Liver (tissue), 9 donors: ENCODE measurements around the gene ALPK3. TPM values are rescaled to one million over a fixed set of nuclear protein-coding genes. Genes with fewer than 3 reads are reported as not detected.

Source experiments
- DNase-seq: peaks from one replicate; pipeline ENCODE4 v3.0.0-alpha.2; 2017; ENCODE audit warnings: low spot score
- H3K27ac ChIP-seq, 2 donors: one replicate each; pipeline ENCODE4 v1.7.0; 2013; ENCODE audit warnings: inconsistent platforms in 2 of 2, low read length in 2 of 2, control low read depth in 1 of 2, low read depth in 1 of 2, mild to moderate bottlenecking in 1 of 2
- H3K27me3 ChIP-seq, 4 donors: one replicate each; pipeline versions ENCODE4 v1.6.1 to v1.7.0; 2013; ENCODE audit warnings: low read length in 3 of 4, inconsistent platforms in 1 of 4, mild to moderate bottlenecking in 1 of 4, moderate library complexity in 1 of 4; ENCODE audit not compliant: control insufficient read depth in 4 of 4, insufficient read depth in 4 of 4
- H3K36me3 ChIP-seq, 4 donors: one replicate each; pipeline versions ENCODE4 v1.6.1 to v1.7.0; 2013; ENCODE audit warnings: low read length in 3 of 4, mild to moderate bottlenecking in 3 of 4, low read depth in 1 of 4, moderate library complexity in 1 of 4; ENCODE audit not compliant: control insufficient read depth in 4 of 4, insufficient read depth in 3 of 4
- H3K4me1 ChIP-seq, 4 donors: one replicate each; pipeline versions ENCODE4 v1.6.1 to v1.7.0; 2013; ENCODE audit warnings: low read length in 3 of 4, mild to moderate bottlenecking in 3 of 4, moderate library complexity in 1 of 4; ENCODE audit not compliant: control insufficient read depth in 4 of 4, insufficient read depth in 4 of 4
- H3K4me3 ChIP-seq, 3 donors: one replicate each; pipeline versions ENCODE4 v1.6.1 to v1.7.0; 2013; ENCODE audit warnings: low read length in 3 of 3, control low read depth in 1 of 3, low read depth in 1 of 3, mild to moderate bottlenecking in 1 of 3
- H3K9ac ChIP-seq, 2 donors: one replicate each; pipeline ENCODE4 v1.7.0; 2013; ENCODE audit warnings: low read length in 2 of 2, mild to moderate bottlenecking in 2 of 2, moderate library complexity in 2 of 2, control low read depth in 1 of 2, low read depth in 1 of 2
- H3K9me3 ChIP-seq, 4 donors: one replicate each; pipeline versions ENCODE4 v1.6.1 to v1.7.0; 2013; ENCODE audit warnings: low read length in 3 of 4; ENCODE audit not compliant: control insufficient read depth in 4 of 4
- ATF3 ChIP-seq: IDR thresholded peaks from 2 replicates; pipeline ENCODE4 v1.6.1; 2016; ENCODE audit warnings: antibody characterized with exemption
- CTCF ChIP-seq: fragments of 150-350 bp; IDR thresholded peaks from 2 replicates; pipeline ENCODE4 v1.5.1; 2017; ENCODE audit warnings: improper control_type of control experiment, low read depth, low read length; ENCODE audit not compliant: missing input control
- FOXA1 ChIP-seq: IDR thresholded peaks from 2 replicates; pipeline ENCODE4 v1.6.1; 2016; ENCODE audit warnings: antibody characterized with exemption
- FOXA2 ChIP-seq: IDR thresholded peaks from 2 replicates; pipeline ENCODE4 v1.6.1; 2016; ENCODE audit warnings: antibody characterized with exemption
- GABPA ChIP-seq, 2 donors: IDR thresholded peaks in 1 of 2; conservative IDR thresholded peaks in 1 of 2; 2 replicates each; pipeline ENCODE4 v1.6.1; 2016; ENCODE audit warnings: antibody characterized with exemption in 2 of 2, mild to moderate bottlenecking in 1 of 2, moderate library complexity in 1 of 2
- HNF4G ChIP-seq: IDR thresholded peaks from 2 replicates; pipeline ENCODE4 v1.6.1; 2016; ENCODE audit warnings: antibody characterized with exemption
- JUND ChIP-seq, 2 donors: IDR thresholded peaks; 2 replicates each; pipeline ENCODE4 v1.6.1; 2016; ENCODE audit warnings: antibody characterized with exemption in 2 of 2
- NR2F2 ChIP-seq: IDR thresholded peaks from 2 replicates; pipeline ENCODE4 v1.6.1; 2016; ENCODE audit warnings: antibody characterized with exemption
- RAD21 ChIP-seq, 2 donors: IDR thresholded peaks; 2 replicates each; pipeline ENCODE4 v1.6.1; 2016; ENCODE audit warnings: antibody characterized with exemption in 2 of 2, mild to moderate bottlenecking in 2 of 2
- REST ChIP-seq: IDR thresholded peaks from 2 replicates; pipeline ENCODE4 v1.6.1; 2016; ENCODE audit warnings: antibody characterized with exemption, mild to moderate bottlenecking
- RXRA ChIP-seq, 2 donors: IDR thresholded peaks; 2 replicates each; pipeline ENCODE4 v1.6.1; 2017 to 2018; ENCODE audit warnings: antibody characterized with exemption in 2 of 2, mild to moderate bottlenecking in 1 of 2
- SP1 ChIP-seq: IDR thresholded peaks from 2 replicates; pipeline ENCODE4 v1.6.1; 2018; ENCODE audit warnings: antibody characterized with exemption, mild to moderate bottlenecking
- YY1 ChIP-seq: IDR thresholded peaks from 2 replicates; pipeline ENCODE4 v1.6.1; 2016; ENCODE audit warnings: antibody characterized with exemption, mild to moderate bottlenecking
- ZBTB33 ChIP-seq: IDR thresholded peaks from 2 replicates; pipeline ENCODE4 v1.6.1; 2016; ENCODE audit warnings: antibody characterized with exemption
- WGBS: extraction: QIAGEN DNeasy Blood & Tissue Kit; methylation state at CpG from one replicate; pipeline ENCODE4 v1.1.7; 2013; 5-methylcytosine and 5-hydroxymethylcytosine counted together
- polyA plus RNA-seq, 2 donors: library from polyadenylated mRNA; stranded (reverse) in 1 of 2; unstranded in 1 of 2; fragments of 200-250 nt in 1 of 2; fragments of >200 nt in 1 of 2; fragmentation: Nextera tagmentation in 1 of 2; extraction: Ambion mirVana in 1 of 2; gene quantifications; one replicate each; pipeline versions ENCODE4 v1.2.1 to v1.2.3, GENCODE V29; 2013 to 2015
- total RNA-seq, 2 donors: library from RNA; depleted of rRNA; stranded (reverse); fragments of >200 nt; gene quantifications; one replicate each; pipeline ENCODE4 v1.2.3, GENCODE V29; 2014
- donor health status: healthy.
- donor health status: healthy.
- donor health status: healthy.
- donor health status: healthy.
- donor health status: healthy.

The ALPK3 gene
- total and polyA plus RNA-seq, 4 donors, result 0.96 to 10.0 (median 2.8) TPM

GRCh38 chr15:84904419-84904818 is 87.3 kb downstream of the ALPK3 start:
- H3K27ac ChIP-seq, result no peak overlapping the region
- H3K36me3 ChIP-seq, result peaks cover 0 to 25% (median 16%) of the 10 kb centered on the region in 4 donors
- no peak overlapping the region for H3K9ac ChIP-seq
- WGBS, result 90% methylated on average over 2 of the region's 2 CpGs
- DNase-seq, result no peak
- H3K27me3 ChIP-seq, result no peaks in the 10 kb centered on the region
- H3K9me3 ChIP-seq, result no peaks in the 10 kb centered on the region
- H3K4me3 ChIP-seq, result no peak overlapping the region
- no peak for TF ChIP-seq SP1
- no peak for TF ChIP-seq FOXA2
- no peak for TF ChIP-seq YY1
- no peak for TF ChIP-seq GABPA (IDR thresholded peaks at IDR 0.05 in 1 of 2, conservative IDR thresholded peaks at IDR 0.05 in 1 of 2)
- TF ChIP-seq NR2F2, result no peak
- no peak for TF ChIP-seq ATF3
- TF ChIP-seq RAD21 (IDR thresholded peaks at IDR 0.05), result no peak
- TF ChIP-seq JUND (IDR thresholded peaks at IDR 0.05), result no peak
- no peak for TF ChIP-seq RXRA (IDR thresholded peaks at IDR 0.05)
- TF ChIP-seq CTCF, result no peak
- peaks cover 0 to 5% (median 2%) of the 10 kb centered on the region in 4 donors for H3K4me1 ChIP-seq

GRCh38 chr15:84905016-84905916 is 88.1 kb downstream of the ALPK3 start:
- no peak overlapping the region for H3K4me3 ChIP-seq
- no peak overlapping the region for H3K27ac ChIP-seq
- H3K36me3 ChIP-seq, result peaks cover 0 to 26% (median 17%) of the 10 kb centered on the region in 4 donors
- WGBS, result 92% methylated on average over 15 of the region's 15 CpGs
- TF ChIP-seq ZBTB33 (no peak), REST (no peak), FOXA1 (no peak), ATF3 (no peak), HNF4G (no peak), NR2F2 (no peak), JUND (IDR thresholded peaks at IDR 0.05) (no peak)
- H3K9me3 ChIP-seq, result no peaks in the 10 kb centered on the region
- no peak overlapping the region for H3K9ac ChIP-seq
- no peak for DNase-seq
- peaks cover 0 to 13% (median 8%) of the 10 kb centered on the region in 4 donors for H3K4me1 ChIP-seq
- H3K27me3 ChIP-seq, result no peaks in the 10 kb centered on the region
